ENCODE measurements around the gene PTPN22. TPM values are rescaled to one million over a fixed set of nuclear protein-coding genes. Genes with fewer than 3 reads are reported as not detected.

The PTPN22 gene
- polyA plus RNA-seq, 4 donors, result 0.27 to 0.51 (median 0.44) TPM

- no peak for DNase-seq (ENCODE audit: low read depth in 4 of 4, low spot score in 3 of 4)
Observed at GRCh38 chr1:113804421-113805255, 66.9 kb downstream of the PTPN22 start.

GRCh38 chr1:113802367-113803007 lies 69.0 kb downstream of the PTPN22 start:
- DNase-seq (ENCODE audit: low read depth in 4 of 4, low spot score in 3 of 4), result no peak

- no peak for DNase-seq (ENCODE audit: low read depth in 4 of 4, low spot score in 3 of 4)
Observed at GRCh38 chr1:113800487-113800886, 71.0 kb downstream of the PTPN22 start.

DNA sequence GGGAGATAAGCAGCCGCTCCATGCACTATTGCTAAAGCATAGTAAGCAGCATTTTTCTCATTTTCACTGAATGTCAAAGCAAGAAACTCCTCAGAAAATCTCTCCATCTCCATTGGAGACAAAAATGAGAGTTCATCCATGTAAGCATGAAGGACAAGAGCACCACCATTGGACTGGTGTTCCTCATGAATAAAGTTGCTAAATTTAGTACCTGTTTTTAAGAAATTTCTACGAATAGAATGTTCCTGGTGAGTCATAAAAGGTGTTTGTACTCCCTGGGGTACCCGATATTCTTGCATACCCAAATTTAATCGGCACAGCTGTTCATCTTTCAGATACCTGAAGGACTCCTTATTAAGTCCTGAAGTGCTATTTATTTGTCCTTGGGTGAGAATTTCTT lies 74.0 kb downstream of the PTPN22 start:
- no peak for DNase-seq (ENCODE audit: low read depth in 4 of 4, low spot score in 3 of 4)

DNA sequence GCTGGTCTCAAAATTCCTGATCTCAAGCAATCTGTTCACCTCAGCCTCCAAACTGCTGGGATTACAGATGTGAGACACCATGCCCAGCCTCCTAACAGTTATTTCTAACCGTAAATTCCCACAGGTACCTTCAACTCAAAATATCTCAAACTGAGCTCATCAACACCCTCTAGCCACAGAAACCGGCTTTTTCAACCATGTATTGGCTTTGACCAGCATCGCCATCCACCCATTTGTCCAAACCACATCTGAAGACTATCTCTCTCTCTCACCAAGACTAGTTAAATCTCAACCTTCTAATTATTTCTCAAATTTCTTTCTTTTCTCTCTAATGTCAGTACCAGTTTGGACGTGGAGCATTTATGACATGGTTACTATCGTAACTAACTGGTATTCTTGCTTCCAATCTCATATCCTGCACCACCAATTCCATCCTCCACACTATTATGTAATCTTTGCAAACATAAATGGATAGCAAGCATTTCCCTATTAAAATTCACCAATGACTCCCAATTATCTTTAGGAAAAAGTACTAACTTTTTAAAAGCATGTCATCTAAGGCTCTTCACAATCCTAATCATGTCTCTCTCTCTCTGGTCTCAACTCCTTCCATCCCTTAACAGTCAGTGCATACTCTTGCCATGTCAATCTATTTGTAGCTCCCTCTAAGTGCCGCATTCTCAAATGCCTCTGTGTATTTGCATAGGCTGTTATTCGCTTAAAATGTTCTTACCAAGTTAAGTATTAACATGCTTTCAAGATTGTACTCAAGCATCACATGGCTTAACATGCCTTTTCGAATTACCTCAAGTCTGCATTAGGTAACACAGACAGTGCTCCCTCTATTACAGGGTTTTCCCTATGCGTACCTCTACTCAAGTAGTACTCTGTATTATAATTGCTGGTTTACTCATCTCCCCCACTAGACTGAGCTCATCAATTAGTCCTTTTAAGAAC lies 77.4 kb downstream of the PTPN22 start:
- peak in 1 of 4 donors; percentile 8 for DNase-seq (ENCODE audit: low read depth in 4 of 4, low spot score in 3 of 4)

DNA sequence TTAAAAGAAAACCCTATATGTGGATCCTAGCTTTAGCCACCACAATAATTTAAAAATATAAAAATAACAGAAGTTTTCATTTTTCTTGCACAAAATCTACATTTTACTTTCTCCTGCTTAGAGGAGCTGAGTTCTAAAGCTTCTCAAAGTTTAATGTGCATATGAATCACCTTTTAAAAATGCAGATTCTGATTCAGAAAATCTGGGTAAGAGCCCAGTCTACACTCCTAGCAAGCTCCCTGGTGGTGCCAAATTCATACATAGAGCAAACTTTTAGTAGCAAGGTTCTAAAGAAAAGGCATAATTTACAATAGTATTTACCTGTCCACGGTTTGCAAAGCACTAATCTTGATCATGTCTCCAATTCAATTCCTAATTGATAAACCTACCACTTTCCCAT lies 78.5 kb downstream of the PTPN22 start:
- no peak for DNase-seq (ENCODE audit: low read depth in 4 of 4, low spot score in 3 of 4)

- DNase-seq (ENCODE audit: low read depth in 4 of 4, low spot score in 3 of 4), result no peak
Observed at GRCh38 chr1:113792471-113792870, 79.0 kb downstream of the PTPN22 start.

DNA sequence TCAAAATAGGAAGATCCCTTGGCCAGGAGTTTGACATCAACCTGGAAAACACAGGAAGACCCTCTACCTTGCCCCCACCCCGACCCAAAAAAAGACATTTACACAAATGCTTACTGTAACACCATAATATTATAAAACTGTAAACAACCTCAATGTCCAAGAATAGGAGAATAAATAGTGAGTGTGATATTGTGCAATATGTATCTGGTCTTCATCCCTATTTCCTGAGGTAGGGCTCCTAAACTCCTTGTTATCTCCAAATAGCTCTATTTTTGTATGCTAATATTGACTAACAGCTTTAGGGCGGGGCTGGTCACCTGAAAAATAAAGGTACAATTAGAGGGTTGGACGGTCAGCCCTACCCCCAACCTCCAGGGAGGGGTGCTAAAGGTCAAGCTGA lies 82.7 kb downstream of the PTPN22 start:
- DNase-seq (ENCODE audit: low read depth in 4 of 4, low spot score in 3 of 4), result no peak

- DNase-seq (ENCODE audit: low read depth in 4 of 4, low spot score in 3 of 4), result no peak
Observed at GRCh38 chr1:113787663-113788062, 83.8 kb downstream of the PTPN22 start.

DNA sequence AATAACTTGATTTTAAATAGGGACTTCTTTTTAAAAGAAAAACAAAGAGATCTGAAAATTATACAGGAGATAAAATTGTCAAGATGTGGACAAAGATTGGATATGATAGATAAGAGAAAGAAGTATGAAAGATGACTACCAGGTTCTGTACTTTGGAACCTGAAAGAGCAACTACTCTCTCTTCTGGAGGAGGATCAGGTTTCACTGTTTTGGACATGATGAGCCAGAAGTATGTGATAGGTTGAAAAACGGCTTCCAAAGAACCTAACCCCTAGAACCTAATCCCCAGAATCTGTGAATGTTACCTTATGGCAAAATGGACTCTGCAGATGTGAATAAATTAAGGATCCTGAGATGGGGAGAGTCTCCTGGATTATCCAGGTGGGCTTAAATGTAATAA lies 85.4 kb downstream of the PTPN22 start:
- no peak for DNase-seq (ENCODE audit: low read depth in 4 of 4, low spot score in 3 of 4)

DNA sequence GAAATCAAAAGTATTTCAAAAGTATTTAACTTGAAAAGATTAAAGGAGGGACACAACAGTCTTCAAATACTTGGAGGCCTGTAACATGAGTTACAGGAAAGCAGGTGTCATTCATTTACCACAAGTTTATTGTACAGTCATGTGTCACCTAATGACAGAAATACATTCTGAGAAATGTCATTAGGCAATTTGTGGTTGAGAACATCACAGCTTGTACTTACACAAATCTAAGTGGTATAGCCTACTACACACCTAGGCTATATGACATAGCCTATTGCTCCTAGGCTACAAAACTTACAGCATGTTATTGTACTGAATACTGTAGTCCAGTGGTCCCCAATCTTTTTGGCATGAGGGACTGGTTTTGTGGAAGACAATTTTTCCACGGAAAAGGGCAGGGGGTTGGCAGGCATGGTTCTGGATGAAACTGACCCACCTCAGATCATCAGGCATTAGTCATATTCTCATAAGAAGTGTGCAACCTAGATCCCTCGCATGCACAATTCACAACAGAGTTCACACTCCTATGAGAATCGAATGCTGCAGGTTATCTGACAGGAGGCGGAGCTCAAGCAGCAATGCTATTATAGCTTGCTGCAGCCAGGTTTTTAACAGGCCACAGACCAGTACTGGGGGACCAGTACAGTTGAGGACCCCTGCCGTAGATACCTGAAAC lies 87.3 kb downstream of the PTPN22 start:
- no peak for DNase-seq (ENCODE audit: low read depth in 4 of 4, low spot score in 3 of 4)

- DNase-seq (ENCODE audit: low read depth in 4 of 4, low spot score in 3 of 4), result no peak
Observed at GRCh38 chr1:113783254-113784103, 88.0 kb downstream of the PTPN22 start.

DNA sequence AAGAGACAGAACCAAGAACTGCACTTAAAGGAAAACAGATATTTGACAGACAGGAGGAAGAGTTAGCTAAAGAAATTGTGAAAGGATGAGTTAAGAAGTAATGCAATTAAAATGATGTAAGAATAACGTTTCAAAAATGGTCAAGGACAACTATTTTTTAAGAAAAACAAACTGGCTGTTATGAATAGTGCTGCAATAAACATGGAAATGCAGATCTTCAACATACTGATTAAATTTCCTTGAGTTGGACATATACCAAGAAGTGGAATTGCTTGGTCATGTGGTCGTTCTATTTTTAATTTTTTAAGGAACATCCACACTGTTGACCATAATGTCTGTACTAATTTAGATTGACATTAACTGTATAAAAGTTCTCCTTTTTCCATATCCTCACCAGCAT lies 89.1 kb downstream of the PTPN22 start:
- no peak for DNase-seq (ENCODE audit: low read depth in 4 of 4, low spot score in 3 of 4)

GRCh38 chr1:113780374-113781146 lies 91.0 kb downstream of the PTPN22 start:
- DNase-seq (ENCODE audit: low read depth in 4 of 4, low spot score in 3 of 4), result no peak

DNA sequence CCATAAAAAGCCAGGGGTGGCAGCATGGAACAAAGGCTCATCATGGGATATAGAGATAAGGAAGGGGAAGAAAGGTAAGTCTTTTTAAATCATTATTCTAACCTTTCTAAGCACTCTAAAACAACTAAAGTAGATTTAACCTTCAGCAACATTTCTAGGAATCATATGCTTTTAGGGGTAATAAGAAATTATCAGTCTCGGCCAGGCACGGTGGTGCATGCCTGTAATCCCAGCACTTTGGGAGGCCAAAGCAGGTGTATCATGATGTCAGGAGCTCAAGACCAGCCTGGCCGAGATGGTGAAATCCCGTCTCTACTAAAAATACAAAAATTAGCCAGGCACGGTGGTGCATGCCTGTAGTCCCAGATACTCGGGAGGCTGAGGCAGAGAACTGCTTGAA lies 92.0 kb downstream of the PTPN22 start:
- DNase-seq (ENCODE audit: low read depth in 4 of 4, low spot score in 3 of 4), result no peak

- no peak for DNase-seq (ENCODE audit: low read depth in 4 of 4, low spot score in 3 of 4)
Observed at GRCh38 chr1:113777561-113777960, 94.0 kb downstream of the PTPN22 start.

DNA sequence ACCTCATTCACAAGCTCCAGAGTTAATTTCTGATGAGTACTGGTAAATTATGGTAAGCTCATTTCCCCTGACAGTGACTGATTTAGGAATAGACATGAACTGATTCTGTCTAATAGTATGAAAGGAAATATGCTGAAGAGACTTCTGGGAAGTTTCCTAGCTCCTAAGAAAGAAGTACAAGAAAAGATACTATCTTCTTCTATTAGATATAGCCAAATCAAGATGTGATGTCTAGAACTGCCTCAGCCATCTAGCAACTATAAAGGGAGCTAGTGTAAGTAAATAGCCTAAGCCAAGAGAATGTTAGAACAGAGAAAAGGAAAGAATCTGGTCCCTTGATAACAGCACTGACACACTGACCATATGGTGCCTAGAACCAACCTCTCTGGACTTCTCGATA lies 101.5 kb downstream of the PTPN22 start:
- no peak for DNase-seq (ENCODE audit: low read depth in 4 of 4, low spot score in 3 of 4)

DNA sequence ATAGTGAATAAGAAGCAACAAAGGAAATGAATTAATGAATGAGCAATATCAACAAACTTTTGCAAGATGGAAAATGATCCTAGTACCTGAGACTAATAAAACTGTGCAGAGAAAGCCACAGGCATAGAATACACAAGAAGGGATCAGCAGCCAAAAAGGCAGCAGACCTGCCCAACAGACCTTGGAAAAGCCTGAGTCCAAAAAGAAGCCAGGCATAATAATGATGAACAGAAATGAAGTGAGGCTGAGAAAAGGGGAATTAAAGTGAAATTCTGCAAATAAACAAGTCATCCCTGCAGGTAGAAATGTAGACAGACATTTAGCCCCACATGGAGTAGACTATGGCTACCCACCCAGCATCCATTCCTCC lies 101.9 kb downstream of the PTPN22 start:
- DNase-seq (ENCODE audit: low read depth in 4 of 4, low spot score in 3 of 4), result no peak

Data from right renal pelvis (tissue), 4 donors.